OCI-LY1 (cell line): Measurements from ENCODE around the gene BTBD16.

Experiments
- H2AFZ ChIP-seq: fragments of 200-600 bp; sonication (generic), shearing (Covaris generic); 2 replicates; pipeline ENCODE4 v1.6.0; 2014; ENCODE audit warnings: antibody characterized with exemption, mild to moderate bottlenecking, low read length
- H3F3A ChIP-seq: fragments of 200-600 bp; sonication (generic), shearing (Covaris generic); 2 replicates; pipeline ENCODE4 v1.6.0; 2014; ENCODE audit warnings: mild to moderate bottlenecking, antibody characterized with exemption, low read length, moderate library complexity; ENCODE audit not compliant: insufficient read depth
- H3K27ac ChIP-seq: fragments of 200-600 bp; sonication (generic); 2 replicates; pipeline ENCODE4 v1.5.1; 2014; ENCODE audit warnings: low read length, mixed run types, mild to moderate bottlenecking, low read depth; ENCODE audit not compliant: poor library complexity, severe bottlenecking
- H3K27me3 ChIP-seq: fragments of 200-600 bp; sonication (generic); 2 replicates; pipeline ENCODE4 v1.6.0; 2014; ENCODE audit warnings: antibody characterized with exemption, mild to moderate bottlenecking, low read length, moderate library complexity; ENCODE audit not compliant: insufficient read depth
- H3K36me3 ChIP-seq: fragments of 200-600 bp; sonication (generic); 2 replicates; pipeline ENCODE4 v1.6.1; 2014; ENCODE audit warnings: mild to moderate bottlenecking, antibody characterized with exemption, low read length, moderate library complexity, mixed read lengths; ENCODE audit not compliant: insufficient read depth
- H3K4me1 ChIP-seq: fragments of 200-600 bp; sonication (generic); 2 replicates; pipeline ENCODE4 v1.5.1; 2014; ENCODE audit warnings: mild to moderate bottlenecking, low read length, moderate library complexity; ENCODE audit not compliant: insufficient read depth, severe bottlenecking
- H3K4me2 ChIP-seq: fragments of 200-600 bp; sonication (generic), shearing (Covaris generic); 2 replicates; pipeline ENCODE4 v1.6.1; 2014; ENCODE audit warnings: low read length
- H3K4me3 ChIP-seq: fragments of 200-600 bp; sonication (generic); 2 replicates; pipeline ENCODE4 v1.5.1; 2014; ENCODE audit warnings: low read length, low read depth, mild to moderate bottlenecking, mixed read lengths; ENCODE audit not compliant: poor library complexity, severe bottlenecking
- H3K79me2 ChIP-seq: fragments of 200-600 bp; shearing (Covaris generic); 2 replicates; pipeline ENCODE4 v1.6.1; 2016; ENCODE audit warnings: mixed run types, low read length, mixed read lengths; ENCODE audit not compliant: insufficient read depth
- H3K9ac ChIP-seq: fragments of 200-600 bp; sonication (generic), shearing (Covaris generic); 2 replicates; pipeline ENCODE4 v1.6.1; 2014; ENCODE audit warnings: mild to moderate bottlenecking, low read length, mixed read lengths
- H3K9me2 ChIP-seq: fragments of 200-600 bp; sonication (generic), shearing (Covaris generic); 2 replicates; pipeline ENCODE4 v1.6.1; 2014; ENCODE audit warnings: low read depth, mild to moderate bottlenecking, low read length, mixed read lengths
- H3K9me3 ChIP-seq: fragments of 200-600 bp; shearing (Covaris generic); 2 replicates; pipeline ENCODE4 v1.6.1; 2014; ENCODE audit warnings: low read length, mixed read lengths
- H4K20me1 ChIP-seq: fragments of 200-600 bp; sonication (generic), shearing (Covaris generic); 2 replicates; pipeline ENCODE4 v1.6.0; 2016; ENCODE audit warnings: mild to moderate bottlenecking, low read length; ENCODE audit not compliant: insufficient read depth
- EZH2 ChIP-seq: fragments of 200-600 bp; sonication (generic), shearing (Covaris generic); IDR thresholded peaks from 2 replicates; pipeline ENCODE4 v1.8.0; 2017; ENCODE audit warnings: borderline replicate concordance, mixed run types, mild to moderate bottlenecking, antibody characterized with exemption, low read length, moderate library complexity, mixed read lengths
- TF ChIP-seq, protein P1 (sequence below): fragments of 200-600 bp; sonication (generic), shearing (Covaris generic); IDR thresholded peaks from 2 replicates; pipeline ENCODE4 v1.5.1; 2017; ENCODE audit warnings: mild to moderate bottlenecking, antibody characterized with exemption, low read length, moderate library complexity, mixed read lengths

The BTBD16 gene

DNA sequence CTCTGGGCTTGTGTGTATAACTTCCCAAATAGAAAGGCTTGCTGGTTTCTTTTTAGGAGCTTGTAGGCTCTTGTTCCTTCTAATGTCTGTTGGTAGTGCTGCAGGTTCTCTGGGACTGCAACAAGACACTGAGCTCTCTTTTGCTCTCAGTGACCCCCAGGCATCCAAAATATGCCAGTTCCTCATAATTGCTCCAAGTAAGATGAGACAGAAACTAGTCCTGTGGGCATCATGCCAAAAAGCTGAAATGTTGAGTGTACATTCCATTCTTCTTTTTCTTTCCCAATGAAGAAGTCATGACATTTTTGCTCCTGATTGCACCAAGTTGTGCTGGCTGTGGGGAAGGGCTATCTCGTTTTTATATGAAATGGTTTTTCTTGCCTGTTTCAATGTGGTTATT, 7.1 kb upstream of the BTBD16 start:
- Histone ChIP-seq H3K79me2 (no peaks in the 10 kb centered on the region), H2AFZ (no peak overlapping the region), H3F3A (no peaks in the 10 kb centered on the region), H3K9me3 (no peaks in the 10 kb centered on the region), H4K20me1 (no peaks in the 10 kb centered on the region), H3K4me2 (no peak overlapping the region), H3K9ac (no peak overlapping the region), H3K4me3 (no peak overlapping the region), H3K9me2 (no peaks in the 10 kb centered on the region), H3K36me3 (no peaks in the 10 kb centered on the region; the same call in 1 of the 2 replicates), H3K27ac (no peak overlapping the region), H3K27me3 (no peaks in the 10 kb centered on the region), H3K4me1 (no peaks in the 10 kb centered on the region)
- TF ChIP-seq EZH2: no peak
- TF ChIP-seq, protein P1, sequence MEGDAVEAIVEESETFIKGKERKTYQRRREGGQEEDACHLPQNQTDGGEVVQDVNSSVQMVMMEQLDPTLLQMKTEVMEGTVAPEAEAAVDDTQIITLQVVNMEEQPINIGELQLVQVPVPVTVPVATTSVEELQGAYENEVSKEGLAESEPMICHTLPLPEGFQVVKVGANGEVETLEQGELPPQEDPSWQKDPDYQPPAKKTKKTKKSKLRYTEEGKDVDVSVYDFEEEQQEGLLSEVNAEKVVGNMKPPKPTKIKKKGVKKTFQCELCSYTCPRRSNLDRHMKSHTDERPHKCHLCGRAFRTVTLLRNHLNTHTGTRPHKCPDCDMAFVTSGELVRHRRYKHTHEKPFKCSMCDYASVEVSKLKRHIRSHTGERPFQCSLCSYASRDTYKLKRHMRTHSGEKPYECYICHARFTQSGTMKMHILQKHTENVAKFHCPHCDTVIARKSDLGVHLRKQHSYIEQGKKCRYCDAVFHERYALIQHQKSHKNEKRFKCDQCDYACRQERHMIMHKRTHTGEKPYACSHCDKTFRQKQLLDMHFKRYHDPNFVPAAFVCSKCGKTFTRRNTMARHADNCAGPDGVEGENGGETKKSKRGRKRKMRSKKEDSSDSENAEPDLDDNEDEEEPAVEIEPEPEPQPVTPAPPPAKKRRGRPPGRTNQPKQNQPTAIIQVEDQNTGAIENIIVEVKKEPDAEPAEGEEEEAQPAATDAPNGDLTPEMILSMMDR: no peak

DNA sequence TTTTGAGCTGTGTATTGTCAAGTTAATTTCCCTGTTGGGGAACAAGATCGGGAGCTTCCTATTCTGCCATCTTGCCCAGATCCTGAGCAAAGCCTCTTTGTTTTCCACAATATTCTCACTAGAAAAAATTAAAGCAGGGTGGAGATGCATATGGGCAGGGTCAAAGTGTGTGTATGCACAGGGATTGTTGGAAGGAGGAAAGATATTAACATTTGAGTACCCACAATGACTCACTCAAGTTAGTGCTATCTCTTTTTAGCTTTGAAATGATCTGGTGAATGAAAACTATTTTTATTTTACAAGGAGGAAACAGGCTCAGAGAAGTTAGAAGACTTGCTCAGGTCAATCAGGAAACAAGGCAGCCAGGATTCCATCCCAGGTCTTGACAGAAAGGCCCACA, 6.7 kb upstream of the BTBD16 start:
- Histone ChIP-seq H3K4me3 (no peak overlapping the region), H4K20me1 (no peaks in the 10 kb centered on the region), H3K4me2 (no peak overlapping the region), H3F3A (no peaks in the 10 kb centered on the region), H3K4me1 (no peaks in the 10 kb centered on the region), H3K79me2 (no peaks in the 10 kb centered on the region), H3K27ac (no peak overlapping the region), H3K9ac (no peak overlapping the region), H3K27me3 (no peaks in the 10 kb centered on the region), H3K36me3 (no peaks in the 10 kb centered on the region; the same call in 1 of the 2 replicates), H3K9me2 (no peaks in the 10 kb centered on the region), H3K9me3 (no peaks in the 10 kb centered on the region), H2AFZ (no peak overlapping the region)
- TF ChIP-seq, protein P1: no peak
- no peak for TF ChIP-seq EZH2

DNA sequence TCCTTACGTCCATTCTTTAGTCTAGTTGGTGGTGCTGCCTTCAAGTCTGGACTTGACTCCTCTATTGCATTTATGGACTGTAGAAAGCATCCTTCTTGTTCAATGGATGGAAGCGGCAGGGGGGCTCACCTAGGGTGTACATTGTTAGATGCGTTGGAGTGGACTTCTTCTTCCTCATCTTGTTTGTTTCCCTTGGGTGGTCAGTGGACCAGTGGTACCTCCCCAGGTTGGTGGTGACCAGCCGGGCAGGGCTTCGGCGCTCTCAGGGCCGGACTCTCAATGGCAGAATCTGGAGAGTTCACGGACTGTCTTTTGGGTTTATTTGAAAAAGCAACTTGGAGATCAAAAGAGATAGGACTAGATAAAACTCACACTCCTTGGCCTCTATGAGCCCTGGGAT, 6.2 kb upstream of the BTBD16 start:
- TF ChIP-seq, protein P1: no peak
- no peak for TF ChIP-seq EZH2
- Histone ChIP-seq H4K20me1 (no peaks in the 10 kb centered on the region), H3K27ac (no peak overlapping the region)

More for the DNA sequence above, 6.2 kb upstream of the BTBD16 start:
- Histone ChIP-seq H3K9me3 (no peaks in the 10 kb centered on the region), H3K4me2 (no peak overlapping the region), H3K79me2 (no peaks in the 10 kb centered on the region), H3K27me3 (no peaks in the 10 kb centered on the region), H3K4me1 (no peaks in the 10 kb centered on the region), H2AFZ (no peak overlapping the region), H3K9me2 (no peaks in the 10 kb centered on the region), H3K4me3 (no peak overlapping the region), H3K9ac (no peak overlapping the region), H3F3A (no peaks in the 10 kb centered on the region), H3K36me3 (no peaks in the 10 kb centered on the region; the same call in 1 of the 2 replicates)
